Brain microvascular endothelial cell (primary cell): ENCODE data around the gene NUPR2.
"Not testable (repeated sequence)": the region's sequence is repeated elsewhere in the genome, so short reads cannot be mapped to it uniquely, and the experiment has no call there.

ENCODE experiments used
- DNase-seq: peaks from one replicate; pipeline ENCODE4 v3.0.0-alpha.2; 2020
- H3K27ac ChIP-seq: fragments of 250-450 bp; sonication (Bioruptor Pico); 2 replicates; pipeline ENCODE4 v1.5.1; 2020; ENCODE audit warnings: mild to moderate bottlenecking, moderate library complexity
- H3K27me3 ChIP-seq: fragments of 250-450 bp; sonication (Bioruptor Pico); replicated peaks from 2 replicates; pipeline ENCODE4 v1.5.1; 2020; ENCODE audit warnings: mild to moderate bottlenecking
- H3K36me3 ChIP-seq: fragments of 250-450 bp; sonication (Bioruptor Pico); replicated peaks from 2 replicates; pipeline ENCODE4 v1.5.1; 2020; ENCODE audit warnings: mild to moderate bottlenecking
- H3K4me3 ChIP-seq: 2 replicates; pipeline ENCODE4 v1.5.1; 2011; ENCODE audit warnings: low read depth, mild to moderate bottlenecking, control low read depth, low read length, moderate library complexity
- in situ Hi-C: cut with HindIII; loops from 2 replicates; pipeline ENCODE4 v1.10.0; 2017; ENCODE audit warnings: low sequenced_read_pairs, low pct_ligation_motif_present
- TF ChIP-seq, protein P1 (sequence below): IDR thresholded peaks from 2 replicates; pipeline ENCODE4 v1.5.1; 2011; ENCODE audit warnings: low read depth, mild to moderate bottlenecking, moderate library complexity, low read length, control low read depth, inconsistent platforms; ENCODE audit errors: missing control alignments

Gene NUPR2, protein sequence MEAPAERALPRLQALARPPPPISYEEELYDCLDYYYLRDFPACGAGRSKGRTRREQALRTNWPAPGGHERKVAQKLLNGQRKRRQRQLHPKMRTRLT

DNA sequence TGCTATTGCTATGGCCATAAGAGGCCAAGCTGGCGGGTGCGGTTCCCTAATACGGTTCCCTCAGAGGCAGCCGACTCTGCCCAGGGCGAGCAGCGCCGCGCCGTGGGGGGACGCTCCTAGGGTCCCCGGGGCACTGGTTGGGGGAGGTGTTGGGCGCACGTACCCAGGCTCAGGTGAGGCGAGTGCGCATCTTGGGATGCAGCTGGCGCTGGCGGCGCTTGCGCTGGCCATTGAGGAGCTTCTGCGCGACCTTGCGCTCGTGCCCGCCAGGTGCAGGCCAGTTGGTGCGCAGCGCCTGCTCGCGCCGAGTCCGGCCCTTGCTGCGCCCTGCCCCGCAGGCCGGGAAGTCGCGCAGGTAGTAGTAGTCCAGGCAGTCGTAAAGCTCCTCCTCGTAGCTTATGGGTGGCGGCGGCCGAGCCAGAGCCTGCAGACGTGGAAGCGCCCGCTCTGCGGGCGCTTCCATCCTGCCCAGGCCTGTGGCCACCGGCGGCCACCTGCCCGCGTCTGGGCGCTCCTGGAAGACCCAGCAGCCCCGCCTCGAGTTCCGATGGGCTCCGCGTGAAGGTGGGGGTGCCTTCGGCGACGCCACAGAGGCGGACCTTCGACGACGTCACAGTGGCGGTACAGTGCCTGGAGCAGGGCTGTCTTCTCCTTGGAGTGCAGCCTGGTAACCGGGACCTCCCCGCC lies at the start of gene NUPR2:
NUPR2 (minus strand) TSS at position 566 of the 687 bp plus-strand sequence; CDS start at position 463, 103 bp downstream.
- no peak within 1 kb of the TSS for H3K27ac ChIP-seq
- no peak within 1 kb of the TSS for H3K4me3 ChIP-seq
- in situ Hi-C loops = no loop called here
- TF ChIP-seq, protein P1, sequence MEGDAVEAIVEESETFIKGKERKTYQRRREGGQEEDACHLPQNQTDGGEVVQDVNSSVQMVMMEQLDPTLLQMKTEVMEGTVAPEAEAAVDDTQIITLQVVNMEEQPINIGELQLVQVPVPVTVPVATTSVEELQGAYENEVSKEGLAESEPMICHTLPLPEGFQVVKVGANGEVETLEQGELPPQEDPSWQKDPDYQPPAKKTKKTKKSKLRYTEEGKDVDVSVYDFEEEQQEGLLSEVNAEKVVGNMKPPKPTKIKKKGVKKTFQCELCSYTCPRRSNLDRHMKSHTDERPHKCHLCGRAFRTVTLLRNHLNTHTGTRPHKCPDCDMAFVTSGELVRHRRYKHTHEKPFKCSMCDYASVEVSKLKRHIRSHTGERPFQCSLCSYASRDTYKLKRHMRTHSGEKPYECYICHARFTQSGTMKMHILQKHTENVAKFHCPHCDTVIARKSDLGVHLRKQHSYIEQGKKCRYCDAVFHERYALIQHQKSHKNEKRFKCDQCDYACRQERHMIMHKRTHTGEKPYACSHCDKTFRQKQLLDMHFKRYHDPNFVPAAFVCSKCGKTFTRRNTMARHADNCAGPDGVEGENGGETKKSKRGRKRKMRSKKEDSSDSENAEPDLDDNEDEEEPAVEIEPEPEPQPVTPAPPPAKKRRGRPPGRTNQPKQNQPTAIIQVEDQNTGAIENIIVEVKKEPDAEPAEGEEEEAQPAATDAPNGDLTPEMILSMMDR = no peak
- no peaks in the 10 kb centered on the region for H3K36me3 ChIP-seq
- peaks cover 6% of the 10 kb centered on the region for H3K27me3 ChIP-seq
- DNase-seq = no peak

GRCh38 chr7:56157238-56157790 lies 41.1 kb upstream of the NUPR2 start:
- in situ Hi-C loops = no loop called here
- no peaks in the 10 kb centered on the region for H3K36me3 ChIP-seq
- TF ChIP-seq, protein P1 = no peak

GRCh38 chr7:56131062-56131461 lies 14.8 kb upstream of the NUPR2 start:
- DNase-seq, in situ Hi-C loops, H3K4me3 ChIP-seq, H3K27me3 ChIP-seq, H3K27ac ChIP-seq, H3K36me3 ChIP-seq: not testable (repeated sequence)

More at GRCh38 chr7:56157238-56157790, 41.1 kb upstream of the NUPR2 start:
- DNase-seq = no peak
- H3K4me3 ChIP-seq = no peak overlapping the region
- H3K27ac ChIP-seq = no peak overlapping the region
- no peaks in the 10 kb centered on the region for H3K27me3 ChIP-seq

DNA sequence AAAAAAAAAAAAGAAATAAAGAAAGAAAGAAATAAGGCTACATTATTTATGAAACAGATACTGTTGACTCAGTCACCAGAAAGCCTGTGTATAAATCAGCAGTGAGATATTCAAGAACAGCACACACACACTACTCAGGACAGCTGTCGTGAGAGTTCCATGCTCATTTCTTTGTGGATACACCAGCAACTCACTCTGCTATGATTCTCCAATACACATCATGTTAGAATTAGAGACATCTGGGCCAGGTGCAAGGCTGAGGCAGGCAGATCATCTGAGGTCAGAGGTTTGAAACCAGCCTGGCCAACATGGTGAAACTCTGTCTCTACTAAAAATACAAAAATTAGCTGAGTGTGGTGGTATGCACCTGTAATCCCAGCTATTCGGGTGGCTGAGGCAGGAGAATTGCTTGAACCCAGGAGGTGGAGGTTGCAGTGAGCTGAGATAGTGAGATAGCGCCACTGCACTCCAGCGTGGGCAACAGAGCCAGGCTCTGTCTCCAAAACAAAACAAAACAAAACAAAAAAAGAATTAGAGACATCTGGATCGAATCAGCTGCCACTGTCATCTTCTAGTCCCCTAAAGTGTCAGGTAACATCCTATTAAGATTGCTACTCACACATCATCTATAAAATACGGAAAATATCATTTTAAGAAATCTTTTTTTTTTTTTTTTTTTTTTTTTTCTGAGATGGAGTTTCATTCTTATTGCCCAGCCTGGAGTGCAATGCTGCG lies 11.2 kb upstream of the NUPR2 start:
- Histone ChIP-seq H3K4me3 (no peak overlapping the region), H3K27me3 (no peaks in the 10 kb centered on the region), H3K36me3 (no peaks in the 10 kb centered on the region), H3K27ac (no peak overlapping the region)
- no peak for DNase-seq
- TF ChIP-seq, protein P1 = no peak
- in situ Hi-C loops = no loop called here

- H3K36me3 ChIP-seq = no peaks in the 10 kb centered on the region
- in situ Hi-C loops = no loop called here
Measured at GRCh38 chr7:56125831-56126230, 9.6 kb upstream of the NUPR2 start.

GRCh38 chr7:56124981-56125380 lies 8.8 kb upstream of the NUPR2 start:
- Histone ChIP-seq H3K36me3 (no peaks in the 10 kb centered on the region), H3K27me3 (no peaks in the 10 kb centered on the region), H3K4me3 (no peak overlapping the region), H3K27ac (no peak overlapping the region)
- in situ Hi-C loops = no loop called here
- TF ChIP-seq, protein P1 = no peak
- DNase-seq = no peak

More at GRCh38 chr7:56125831-56126230, 9.6 kb upstream of the NUPR2 start:
- Histone ChIP-seq H3K27me3 (no peaks in the 10 kb centered on the region), H3K4me3 (no peak overlapping the region), H3K27ac (no peak overlapping the region)
- no peak for DNase-seq
- TF ChIP-seq, protein P1 = no peak
